AG10803 (cell line): ENCODE data around the gene FLYWCH2.
"Not testable (repeated sequence)": the region's sequence is repeated elsewhere in the genome, so short reads cannot be mapped to it uniquely, and the experiment has no call there.

Experiments used
- DNase-seq: peaks from one replicate; pipeline ENCODE4 v3.0.0; 2010; ENCODE audit warnings: low read depth
- H3K4me3 ChIP-seq: 2 replicates; pipeline ENCODE4 v1.5.1; 2011; ENCODE audit warnings: mild to moderate bottlenecking, low read length, control low read depth
- TF ChIP-seq, protein P1 (sequence below): conservative IDR thresholded peaks from 2 replicates; pipeline ENCODE4 v1.5.1; 2011; ENCODE audit warnings: mild to moderate bottlenecking, low read length, control low read depth, inconsistent platforms

FLYWCH2 gene

DNA sequence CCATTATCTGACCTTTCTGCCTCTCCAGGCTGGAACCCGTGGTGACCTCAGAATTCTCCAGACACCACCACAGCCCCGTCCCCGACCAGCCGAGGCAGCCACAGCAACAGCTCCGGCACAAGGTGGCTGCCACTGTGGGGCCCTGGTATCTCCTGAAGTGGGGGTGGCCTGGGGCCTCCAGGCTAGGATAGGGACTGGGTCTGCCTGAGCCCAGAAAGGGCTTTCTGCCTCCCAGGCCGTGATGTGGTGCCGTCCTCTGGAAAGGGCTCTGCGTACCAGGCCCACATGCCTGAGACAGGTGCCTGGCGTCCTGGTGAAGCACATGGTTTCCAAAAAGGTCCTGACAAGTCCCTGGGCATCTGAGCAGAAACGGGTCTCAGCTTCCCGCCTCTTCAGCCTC, 45.8 kb downstream of the FLYWCH2 start:
- TF ChIP-seq, protein P1, sequence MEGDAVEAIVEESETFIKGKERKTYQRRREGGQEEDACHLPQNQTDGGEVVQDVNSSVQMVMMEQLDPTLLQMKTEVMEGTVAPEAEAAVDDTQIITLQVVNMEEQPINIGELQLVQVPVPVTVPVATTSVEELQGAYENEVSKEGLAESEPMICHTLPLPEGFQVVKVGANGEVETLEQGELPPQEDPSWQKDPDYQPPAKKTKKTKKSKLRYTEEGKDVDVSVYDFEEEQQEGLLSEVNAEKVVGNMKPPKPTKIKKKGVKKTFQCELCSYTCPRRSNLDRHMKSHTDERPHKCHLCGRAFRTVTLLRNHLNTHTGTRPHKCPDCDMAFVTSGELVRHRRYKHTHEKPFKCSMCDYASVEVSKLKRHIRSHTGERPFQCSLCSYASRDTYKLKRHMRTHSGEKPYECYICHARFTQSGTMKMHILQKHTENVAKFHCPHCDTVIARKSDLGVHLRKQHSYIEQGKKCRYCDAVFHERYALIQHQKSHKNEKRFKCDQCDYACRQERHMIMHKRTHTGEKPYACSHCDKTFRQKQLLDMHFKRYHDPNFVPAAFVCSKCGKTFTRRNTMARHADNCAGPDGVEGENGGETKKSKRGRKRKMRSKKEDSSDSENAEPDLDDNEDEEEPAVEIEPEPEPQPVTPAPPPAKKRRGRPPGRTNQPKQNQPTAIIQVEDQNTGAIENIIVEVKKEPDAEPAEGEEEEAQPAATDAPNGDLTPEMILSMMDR: no peak
- DNase-seq: no peak

DNA sequence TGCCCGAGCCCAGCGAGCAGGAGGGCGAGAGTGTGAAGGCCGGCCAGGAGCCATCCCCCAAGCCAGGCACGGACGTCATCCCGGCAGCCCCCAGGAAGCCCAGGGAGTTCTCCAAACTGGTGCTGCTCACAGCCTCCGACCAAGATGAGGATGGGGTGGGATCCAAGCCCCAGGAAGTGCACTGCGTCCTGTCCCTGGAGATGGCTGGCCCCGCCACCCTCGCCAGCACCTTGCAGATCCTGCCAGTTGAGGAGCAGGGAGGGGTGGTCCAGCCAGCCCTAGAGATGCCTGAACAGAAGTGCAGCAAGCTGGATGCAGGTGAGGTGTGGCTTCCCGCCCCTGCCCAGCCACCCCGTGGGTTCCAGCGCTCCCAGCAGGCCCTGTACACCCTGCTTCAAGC, 46.7 kb downstream of the FLYWCH2 start:
- no peak overlapping the region for H3K4me3 ChIP-seq
- TF ChIP-seq, protein P1: no peak
- no peak for DNase-seq

More for the DNA sequence above, 45.8 kb downstream of the FLYWCH2 start:
- no peak overlapping the region for H3K4me3 ChIP-seq

DNA sequence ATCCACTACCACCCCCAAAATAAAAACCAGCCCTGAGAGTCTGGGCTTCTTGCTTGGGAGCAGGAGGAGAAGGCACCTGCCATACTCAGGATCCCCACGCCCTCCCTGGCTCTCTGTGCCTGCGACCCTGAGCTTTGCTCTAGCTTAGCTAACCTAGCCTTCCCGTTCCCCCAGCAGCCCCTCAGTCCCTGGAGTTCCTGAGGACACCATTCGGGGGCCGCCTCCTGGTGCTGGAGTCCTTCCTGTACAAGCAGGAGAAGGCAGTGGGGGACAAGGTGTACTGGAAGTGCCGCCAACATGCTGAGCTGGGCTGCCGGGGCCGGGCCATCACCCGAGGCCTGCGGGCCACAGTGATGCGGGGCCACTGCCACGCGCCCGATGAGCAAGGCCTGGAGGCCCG, 47.2 kb downstream of the FLYWCH2 start:
- no peak overlapping the region for H3K4me3 ChIP-seq
- TF ChIP-seq, protein P1: no peak
- no peak for DNase-seq

DNA sequence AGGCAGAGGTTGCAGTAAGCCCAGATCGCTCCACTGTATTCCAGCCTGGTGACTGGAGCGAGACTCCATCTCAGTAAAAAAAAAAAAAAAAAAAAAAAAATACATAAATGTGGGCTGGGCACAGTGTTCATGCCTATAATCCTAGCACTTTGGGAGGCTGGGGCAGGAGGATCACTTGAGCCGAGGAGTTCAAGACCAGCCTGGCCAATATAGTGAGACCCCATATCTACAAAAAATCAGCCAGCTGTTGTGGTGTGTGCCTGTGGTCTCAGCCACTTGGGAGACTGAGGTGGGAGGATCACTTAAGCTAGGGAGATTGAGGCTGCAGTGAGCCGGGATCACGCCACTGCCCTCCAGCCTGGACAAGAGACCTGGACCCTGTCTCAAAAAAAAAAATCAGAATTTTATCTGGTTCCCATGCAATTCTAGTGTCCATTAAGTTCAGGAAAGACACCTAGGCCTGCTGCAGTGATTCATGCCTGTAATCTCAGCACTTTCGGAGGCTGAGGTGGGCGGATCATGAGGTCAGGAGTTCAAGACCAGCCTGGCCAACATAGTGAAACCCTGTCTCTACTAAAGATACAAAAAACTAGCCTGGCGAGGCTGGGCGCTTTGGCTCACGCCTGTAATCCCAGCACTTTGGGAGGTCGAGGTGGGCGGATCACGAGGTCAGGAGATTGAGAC, 48.4 kb downstream of the FLYWCH2 start:
- not testable (repeated sequence) for DNase-seq, H3K4me3 ChIP-seq

DNA sequence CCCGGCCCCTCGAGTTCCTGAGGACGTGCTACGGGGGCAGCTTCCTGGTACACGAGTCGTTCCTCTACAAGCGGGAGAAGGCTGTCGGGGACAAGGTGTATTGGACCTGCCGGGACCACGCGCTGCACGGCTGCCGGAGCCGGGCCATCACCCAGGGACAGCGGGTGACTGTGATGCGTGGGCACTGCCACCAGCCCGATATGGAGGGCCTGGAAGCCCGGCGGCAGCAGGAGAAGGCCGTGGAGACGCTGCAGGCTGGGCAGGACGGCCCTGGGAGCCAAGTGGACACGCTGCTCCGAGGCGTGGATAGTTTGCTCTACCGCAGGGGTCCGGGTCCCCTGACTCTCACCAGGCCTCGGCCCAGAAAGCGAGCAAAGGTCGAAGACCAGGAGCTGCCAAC, 50.1 kb downstream of the FLYWCH2 start:
- TF ChIP-seq, protein P1: no peak
- H3K4me3 ChIP-seq: no peak overlapping the region
- DNase-seq: no peak

DNA sequence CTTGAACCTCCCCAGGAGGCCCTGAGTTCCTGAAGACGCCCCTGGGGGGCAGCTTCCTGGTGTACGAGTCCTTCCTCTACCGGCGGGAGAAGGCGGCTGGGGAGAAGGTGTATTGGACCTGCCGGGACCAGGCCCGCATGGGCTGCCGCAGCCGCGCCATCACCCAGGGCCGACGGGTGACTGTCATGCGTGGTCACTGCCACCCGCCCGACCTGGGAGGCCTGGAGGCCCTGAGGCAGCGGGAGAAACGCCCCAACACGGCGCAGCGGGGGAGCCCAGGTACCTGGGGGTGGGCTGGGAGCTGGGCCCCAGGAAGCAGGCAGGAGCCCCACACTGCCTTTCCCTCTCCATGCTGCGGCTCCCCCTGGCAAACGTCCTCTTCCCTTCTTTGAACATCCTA, 50.7 kb downstream of the FLYWCH2 start:
- TF ChIP-seq, protein P1: no peak
- no peak for DNase-seq
- no peak overlapping the region for H3K4me3 ChIP-seq

DNA sequence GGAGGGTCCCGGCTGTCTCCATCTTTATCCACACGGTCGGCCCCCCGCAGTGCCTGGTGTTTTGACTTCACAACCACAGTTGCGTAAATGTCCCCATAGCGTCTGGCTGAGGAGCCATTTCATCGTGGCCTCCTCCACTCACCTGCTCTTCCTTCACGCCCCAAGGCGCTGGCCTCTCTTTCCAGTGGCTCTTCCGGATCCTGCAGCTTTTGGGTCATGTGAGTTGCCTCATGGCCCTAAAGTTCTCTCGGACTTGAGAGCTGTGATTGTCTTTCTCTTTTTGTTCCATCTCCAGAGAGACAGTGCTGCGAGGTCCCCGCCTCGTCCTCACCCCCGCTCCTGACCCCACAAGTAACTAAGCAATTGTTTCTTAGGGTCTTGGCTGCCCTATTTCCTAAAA, 51.4 kb downstream of the FLYWCH2 start:
- TF ChIP-seq, protein P1: no peak
- H3K4me3 ChIP-seq: no peak overlapping the region
- no peak for DNase-seq
